ENCODE results near the gene THSD8.

DNA sequence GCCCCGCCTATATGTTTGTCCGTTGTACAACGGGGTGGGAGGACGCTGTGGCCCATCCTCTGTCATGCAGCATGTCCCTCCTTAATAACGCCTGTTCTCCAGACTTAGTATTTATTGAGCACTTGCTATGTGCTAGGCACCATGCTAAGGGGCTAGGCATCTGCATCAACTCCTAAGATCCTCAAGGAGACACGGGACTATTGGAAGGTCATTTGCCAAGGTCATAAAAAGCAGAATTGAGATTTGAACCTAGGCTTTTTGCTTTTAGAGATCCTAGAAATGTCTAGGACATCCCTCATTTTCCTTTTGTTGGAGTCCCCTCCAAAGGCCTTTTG, 34.6 kb downstream of the THSD8 start:
- no peak for TF ChIP-seq CTCF (IDR thresholded peaks at IDR 0.05)
- TF ChIP-seq POLR2A (IDR thresholded peaks at IDR 0.05): no peak
